ENCODE measurements around the gene DLD. TPM values are rescaled to one million over a fixed set of nuclear protein-coding genes. Genes with fewer than 3 reads are reported as not detected.

DLD gene
- total and polyA plus RNA-seq, 4 donors, result 49.4 to 121 (median 67.1) TPM

DNA sequence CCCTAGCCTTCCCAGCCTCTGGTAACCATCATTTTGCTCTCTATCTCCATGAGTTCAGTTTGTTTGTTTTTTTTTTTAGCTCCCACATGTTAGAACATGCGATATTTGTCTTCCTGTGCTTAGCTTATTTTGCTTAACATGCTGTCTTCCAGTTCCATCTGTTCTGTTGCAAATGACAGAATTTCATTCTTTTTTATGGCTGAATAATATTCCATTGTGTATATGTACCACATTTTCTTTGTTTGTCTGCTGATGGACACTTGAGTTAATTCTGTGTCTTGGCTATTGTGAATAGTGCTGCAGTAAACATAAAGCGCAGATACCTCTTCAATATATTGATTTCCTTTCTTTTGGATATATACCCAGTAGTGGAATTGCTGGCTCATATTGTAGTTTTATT is 21.0 kb downstream of the DLD start:
- TF ChIP-seq NR2F2 (IDR thresholded peaks at IDR 0.05) (no peak), ATF3 (IDR thresholded peaks at IDR 0.05) (no peak), HNF4A (conservative IDR thresholded peaks at IDR 0.05) (no peak), FOXA2 (IDR thresholded peaks at IDR 0.05) (no peak), RXRA (IDR thresholded peaks at IDR 0.05) (no peak), HNF4G (IDR thresholded peaks at IDR 0.05) (no peak), TAF1 (conservative IDR thresholded peaks at IDR 0.05) (no peak), FOXA1 (IDR thresholded peaks at IDR 0.05) (no peak), SP1 (IDR thresholded peaks at IDR 0.05) (no peak)
- TF ChIP-seq, protein P1, sequence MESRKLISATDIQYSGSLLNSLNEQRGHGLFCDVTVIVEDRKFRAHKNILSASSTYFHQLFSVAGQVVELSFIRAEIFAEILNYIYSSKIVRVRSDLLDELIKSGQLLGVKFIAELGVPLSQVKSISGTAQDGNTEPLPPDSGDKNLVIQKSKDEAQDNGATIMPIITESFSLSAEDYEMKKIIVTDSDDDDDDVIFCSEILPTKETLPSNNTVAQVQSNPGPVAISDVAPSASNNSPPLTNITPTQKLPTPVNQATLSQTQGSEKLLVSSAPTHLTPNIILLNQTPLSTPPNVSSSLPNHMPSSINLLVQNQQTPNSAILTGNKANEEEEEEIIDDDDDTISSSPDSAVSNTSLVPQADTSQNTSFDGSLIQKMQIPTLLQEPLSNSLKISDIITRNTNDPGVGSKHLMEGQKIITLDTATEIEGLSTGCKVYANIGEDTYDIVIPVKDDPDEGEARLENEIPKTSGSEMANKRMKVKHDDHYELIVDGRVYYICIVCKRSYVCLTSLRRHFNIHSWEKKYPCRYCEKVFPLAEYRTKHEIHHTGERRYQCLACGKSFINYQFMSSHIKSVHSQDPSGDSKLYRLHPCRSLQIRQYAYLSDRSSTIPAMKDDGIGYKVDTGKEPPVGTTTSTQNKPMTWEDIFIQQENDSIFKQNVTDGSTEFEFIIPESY (IDR thresholded peaks at IDR 0.05), result no peak
- TF ChIP-seq, protein P2, sequence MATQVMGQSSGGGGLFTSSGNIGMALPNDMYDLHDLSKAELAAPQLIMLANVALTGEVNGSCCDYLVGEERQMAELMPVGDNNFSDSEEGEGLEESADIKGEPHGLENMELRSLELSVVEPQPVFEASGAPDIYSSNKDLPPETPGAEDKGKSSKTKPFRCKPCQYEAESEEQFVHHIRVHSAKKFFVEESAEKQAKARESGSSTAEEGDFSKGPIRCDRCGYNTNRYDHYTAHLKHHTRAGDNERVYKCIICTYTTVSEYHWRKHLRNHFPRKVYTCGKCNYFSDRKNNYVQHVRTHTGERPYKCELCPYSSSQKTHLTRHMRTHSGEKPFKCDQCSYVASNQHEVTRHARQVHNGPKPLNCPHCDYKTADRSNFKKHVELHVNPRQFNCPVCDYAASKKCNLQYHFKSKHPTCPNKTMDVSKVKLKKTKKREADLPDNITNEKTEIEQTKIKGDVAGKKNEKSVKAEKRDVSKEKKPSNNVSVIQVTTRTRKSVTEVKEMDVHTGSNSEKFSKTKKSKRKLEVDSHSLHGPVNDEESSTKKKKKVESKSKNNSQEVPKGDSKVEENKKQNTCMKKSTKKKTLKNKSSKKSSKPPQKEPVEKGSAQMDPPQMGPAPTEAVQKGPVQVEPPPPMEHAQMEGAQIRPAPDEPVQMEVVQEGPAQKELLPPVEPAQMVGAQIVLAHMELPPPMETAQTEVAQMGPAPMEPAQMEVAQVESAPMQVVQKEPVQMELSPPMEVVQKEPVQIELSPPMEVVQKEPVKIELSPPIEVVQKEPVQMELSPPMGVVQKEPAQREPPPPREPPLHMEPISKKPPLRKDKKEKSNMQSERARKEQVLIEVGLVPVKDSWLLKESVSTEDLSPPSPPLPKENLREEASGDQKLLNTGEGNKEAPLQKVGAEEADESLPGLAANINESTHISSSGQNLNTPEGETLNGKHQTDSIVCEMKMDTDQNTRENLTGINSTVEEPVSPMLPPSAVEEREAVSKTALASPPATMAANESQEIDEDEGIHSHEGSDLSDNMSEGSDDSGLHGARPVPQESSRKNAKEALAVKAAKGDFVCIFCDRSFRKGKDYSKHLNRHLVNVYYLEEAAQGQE (IDR thresholded peaks at IDR 0.05), result no peak
- Histone ChIP-seq H3K4me3 (ENCODE audit: low read depth in 1 of 3, low read length in 3 of 3) (no peak overlapping the region), H3K27ac (ENCODE audit: low read depth in 1 of 2, low read length in 2 of 2) (no peak overlapping the region), H3K9me3 (ENCODE audit: control insufficient read depth in 4 of 4, low read length in 3 of 4) (no peaks in the 10 kb centered on the region), H3K36me3 (ENCODE audit: control insufficient read depth in 4 of 4, insufficient read depth in 3 of 4, low read depth in 1 of 4, low read length in 3 of 4) (peaks cover 2 to 26% (median 17%) of the 10 kb centered on the region in 4 donors), H3K4me1 (ENCODE audit: control insufficient read depth in 4 of 4, insufficient read depth in 4 of 4, low read length in 3 of 4) (peaks cover 2 to 9% (median 8%) of the 10 kb centered on the region in 4 donors), H3K9ac (ENCODE audit: low read depth in 1 of 2, low read length in 2 of 2) (no peak overlapping the region), H3K27me3 (ENCODE audit: control insufficient read depth in 4 of 4, insufficient read depth in 4 of 4, low read length in 3 of 4) (no peaks in the 10 kb centered on the region)
- no peak for DNase-seq (ENCODE audit: low spot score)
- 52% methylated on average over 2 of the region's 2 CpGs for WGBS

DNA sequence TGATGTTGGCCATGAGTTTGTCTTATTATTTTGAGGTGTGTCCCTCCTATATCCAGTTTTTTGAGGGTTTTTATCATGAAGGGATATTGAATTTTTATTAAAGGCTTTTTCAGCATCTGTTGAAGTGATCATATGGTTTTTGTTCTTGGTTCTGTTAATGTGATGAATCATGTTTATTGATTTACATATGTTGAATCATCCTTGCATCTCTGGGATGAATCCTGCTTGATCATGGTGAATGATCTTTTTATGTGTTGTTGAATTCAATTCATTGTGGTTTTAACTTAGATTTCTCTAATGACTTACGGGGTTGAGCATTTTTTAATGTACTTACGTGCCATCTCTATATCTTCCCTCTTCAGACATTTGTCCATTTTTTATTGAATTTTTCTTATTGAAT is 22.9 kb downstream of the DLD start:
- TF ChIP-seq, protein P2 (IDR thresholded peaks at IDR 0.05), result no peak
- no peak for TF ChIP-seq HNF4A (conservative IDR thresholded peaks at IDR 0.05)
- TF ChIP-seq RAD21 (IDR thresholded peaks at IDR 0.05), result no peak
- no peak for TF ChIP-seq JUND (IDR thresholded peaks at IDR 0.05)
- TF ChIP-seq, protein P1 (IDR thresholded peaks at IDR 0.05), result no peak
- no peak for TF ChIP-seq SP1 (IDR thresholded peaks at IDR 0.05)
- TF ChIP-seq, protein P3, sequence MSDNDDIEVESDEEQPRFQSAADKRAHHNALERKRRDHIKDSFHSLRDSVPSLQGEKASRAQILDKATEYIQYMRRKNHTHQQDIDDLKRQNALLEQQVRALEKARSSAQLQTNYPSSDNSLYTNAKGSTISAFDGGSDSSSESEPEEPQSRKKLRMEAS (IDR thresholded peaks at IDR 0.05), result no peak
- TF ChIP-seq ATF3 (IDR thresholded peaks at IDR 0.05), result no peak
- TF ChIP-seq, protein P4, sequence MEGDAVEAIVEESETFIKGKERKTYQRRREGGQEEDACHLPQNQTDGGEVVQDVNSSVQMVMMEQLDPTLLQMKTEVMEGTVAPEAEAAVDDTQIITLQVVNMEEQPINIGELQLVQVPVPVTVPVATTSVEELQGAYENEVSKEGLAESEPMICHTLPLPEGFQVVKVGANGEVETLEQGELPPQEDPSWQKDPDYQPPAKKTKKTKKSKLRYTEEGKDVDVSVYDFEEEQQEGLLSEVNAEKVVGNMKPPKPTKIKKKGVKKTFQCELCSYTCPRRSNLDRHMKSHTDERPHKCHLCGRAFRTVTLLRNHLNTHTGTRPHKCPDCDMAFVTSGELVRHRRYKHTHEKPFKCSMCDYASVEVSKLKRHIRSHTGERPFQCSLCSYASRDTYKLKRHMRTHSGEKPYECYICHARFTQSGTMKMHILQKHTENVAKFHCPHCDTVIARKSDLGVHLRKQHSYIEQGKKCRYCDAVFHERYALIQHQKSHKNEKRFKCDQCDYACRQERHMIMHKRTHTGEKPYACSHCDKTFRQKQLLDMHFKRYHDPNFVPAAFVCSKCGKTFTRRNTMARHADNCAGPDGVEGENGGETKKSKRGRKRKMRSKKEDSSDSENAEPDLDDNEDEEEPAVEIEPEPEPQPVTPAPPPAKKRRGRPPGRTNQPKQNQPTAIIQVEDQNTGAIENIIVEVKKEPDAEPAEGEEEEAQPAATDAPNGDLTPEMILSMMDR (IDR thresholded peaks at IDR 0.05; ENCODE audit: low read depth, low read length, missing input control), result no peak
- TF ChIP-seq YY1 (IDR thresholded peaks at IDR 0.05), result no peak
- no peak for TF ChIP-seq FOXA2 (IDR thresholded peaks at IDR 0.05)
- no peak for TF ChIP-seq RXRA (IDR thresholded peaks at IDR 0.05)
- no peak for TF ChIP-seq GABPA (IDR thresholded peaks at IDR 0.05 in 1 of 2, conservative IDR thresholded peaks at IDR 0.05 in 1 of 2)
- no peak for TF ChIP-seq FOXA1 (IDR thresholded peaks at IDR 0.05)
- no peak for TF ChIP-seq NR2F2 (IDR thresholded peaks at IDR 0.05)
- no peak for TF ChIP-seq EGR1 (IDR thresholded peaks at IDR 0.05; ENCODE audit: low read depth in 2 of 2)
- Histone ChIP-seq H3K36me3 (ENCODE audit: control insufficient read depth in 4 of 4, insufficient read depth in 3 of 4, low read depth in 1 of 4, low read length in 3 of 4) (peaks cover 2 to 36% (median 29%) of the 10 kb centered on the region in 4 donors), H3K9me3 (ENCODE audit: control insufficient read depth in 4 of 4, low read length in 3 of 4) (no peaks in the 10 kb centered on the region), H3K27me3 (ENCODE audit: control insufficient read depth in 4 of 4, insufficient read depth in 4 of 4, low read length in 3 of 4) (no peaks in the 10 kb centered on the region), H3K9ac (ENCODE audit: low read depth in 1 of 2, low read length in 2 of 2) (no peak overlapping the region), H3K4me1 (ENCODE audit: control insufficient read depth in 4 of 4, insufficient read depth in 4 of 4, low read length in 3 of 4) (no peaks in the 10 kb centered on the region), H3K4me3 (ENCODE audit: low read depth in 1 of 3, low read length in 3 of 3) (no peak overlapping the region), H3K27ac (ENCODE audit: low read depth in 1 of 2, low read length in 2 of 2) (no peak overlapping the region)
- 98% methylated on average over 2 of the region's 2 CpGs for WGBS
- DNase-seq (ENCODE audit: low spot score), result no peak

Data from liver (tissue), 9 donors.